ENCODE measurements around the gene KCNG2.

KCNG2 gene

DNA sequence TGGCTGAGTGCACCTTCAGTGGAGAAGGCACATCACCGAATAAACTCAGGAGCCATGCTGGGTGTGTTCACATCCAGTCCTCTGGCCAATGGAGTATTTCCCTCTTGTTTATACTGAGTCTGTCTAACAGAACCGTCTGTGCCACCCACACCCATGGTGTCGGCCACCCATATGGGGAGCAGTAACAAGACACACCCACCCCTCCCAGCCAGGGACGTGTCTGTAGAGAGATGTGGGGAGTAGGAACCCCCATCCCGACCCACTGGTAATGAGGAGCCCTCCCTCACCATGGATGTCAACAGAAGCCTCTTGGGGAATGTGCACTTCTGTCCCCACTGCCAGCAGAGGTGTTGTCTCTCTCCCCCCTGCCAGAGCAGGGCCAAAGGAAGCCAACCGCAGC lies 37.1 kb downstream of the KCNG2 start:
- no peak for DNase-seq (ENCODE audit: low read depth)
- no peak overlapping the region for H3K4me3 ChIP-seq (replicated peaks; ENCODE audit: low read depth, low read length)
- TF ChIP-seq, protein P1, sequence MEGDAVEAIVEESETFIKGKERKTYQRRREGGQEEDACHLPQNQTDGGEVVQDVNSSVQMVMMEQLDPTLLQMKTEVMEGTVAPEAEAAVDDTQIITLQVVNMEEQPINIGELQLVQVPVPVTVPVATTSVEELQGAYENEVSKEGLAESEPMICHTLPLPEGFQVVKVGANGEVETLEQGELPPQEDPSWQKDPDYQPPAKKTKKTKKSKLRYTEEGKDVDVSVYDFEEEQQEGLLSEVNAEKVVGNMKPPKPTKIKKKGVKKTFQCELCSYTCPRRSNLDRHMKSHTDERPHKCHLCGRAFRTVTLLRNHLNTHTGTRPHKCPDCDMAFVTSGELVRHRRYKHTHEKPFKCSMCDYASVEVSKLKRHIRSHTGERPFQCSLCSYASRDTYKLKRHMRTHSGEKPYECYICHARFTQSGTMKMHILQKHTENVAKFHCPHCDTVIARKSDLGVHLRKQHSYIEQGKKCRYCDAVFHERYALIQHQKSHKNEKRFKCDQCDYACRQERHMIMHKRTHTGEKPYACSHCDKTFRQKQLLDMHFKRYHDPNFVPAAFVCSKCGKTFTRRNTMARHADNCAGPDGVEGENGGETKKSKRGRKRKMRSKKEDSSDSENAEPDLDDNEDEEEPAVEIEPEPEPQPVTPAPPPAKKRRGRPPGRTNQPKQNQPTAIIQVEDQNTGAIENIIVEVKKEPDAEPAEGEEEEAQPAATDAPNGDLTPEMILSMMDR (IDR thresholded peaks at IDR 0.05; ENCODE audit: low read length, missing control alignments), result no peak

DNA sequence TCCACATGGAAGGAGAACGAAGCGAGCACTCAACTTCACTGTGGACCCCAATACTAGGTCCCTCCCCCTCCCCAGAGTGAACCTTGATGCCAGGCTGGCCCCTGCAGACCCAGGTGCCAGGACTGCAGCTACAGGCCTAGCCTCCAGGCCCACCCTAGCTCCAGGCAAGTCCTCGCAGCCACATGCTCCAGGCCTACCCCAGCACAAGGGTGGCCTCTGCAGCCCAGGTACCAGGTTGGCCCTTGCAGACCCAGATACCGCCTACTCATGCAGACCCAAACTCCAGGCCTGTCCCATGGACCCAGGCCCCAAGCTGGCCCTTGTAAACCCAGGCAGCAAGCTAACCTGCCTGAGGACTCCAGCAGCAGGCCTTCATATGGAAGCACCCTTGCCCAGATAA lies 44.2 kb downstream of the KCNG2 start:
- DNase-seq (ENCODE audit: low read depth), result no peak
- H3K4me3 ChIP-seq (replicated peaks; ENCODE audit: low read depth, low read length), result no peak overlapping the region
- TF ChIP-seq, protein P1 (IDR thresholded peaks at IDR 0.05; ENCODE audit: low read length, missing control alignments), result no peak

DNA sequence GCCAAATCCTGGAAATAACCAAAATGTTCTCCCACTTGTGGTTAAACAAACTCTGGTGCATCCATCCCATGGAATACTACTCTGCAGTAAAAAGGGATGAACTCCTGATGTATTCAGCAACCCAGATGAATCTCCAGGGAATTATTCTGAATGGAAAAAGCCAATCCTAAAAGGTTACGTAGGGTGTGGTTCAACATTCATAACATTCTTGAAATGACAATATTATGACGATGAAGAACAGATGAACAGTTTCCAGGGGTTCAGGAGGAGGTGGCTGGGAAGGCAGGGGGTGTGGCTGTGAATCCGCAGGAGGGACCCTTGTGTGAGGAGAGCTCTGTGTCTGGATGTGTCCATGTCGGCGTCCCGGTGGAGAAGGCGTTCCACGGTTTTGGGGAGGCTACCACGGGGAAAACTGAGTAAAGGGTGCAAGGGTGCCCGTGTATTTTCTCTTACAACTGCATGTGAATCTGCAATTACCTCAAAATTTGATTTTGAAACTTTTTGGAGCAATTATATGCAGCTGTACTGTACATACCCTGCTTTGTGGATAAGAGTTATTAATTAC lies 47.3 kb downstream of the KCNG2 start:
- H3K4me3 ChIP-seq (replicated peaks; ENCODE audit: low read depth, low read length), result no peak overlapping the region
- TF ChIP-seq, protein P1 (IDR thresholded peaks at IDR 0.05; ENCODE audit: low read length, missing control alignments), result no peak
- DNase-seq (ENCODE audit: low read depth), result no peak

DNA sequence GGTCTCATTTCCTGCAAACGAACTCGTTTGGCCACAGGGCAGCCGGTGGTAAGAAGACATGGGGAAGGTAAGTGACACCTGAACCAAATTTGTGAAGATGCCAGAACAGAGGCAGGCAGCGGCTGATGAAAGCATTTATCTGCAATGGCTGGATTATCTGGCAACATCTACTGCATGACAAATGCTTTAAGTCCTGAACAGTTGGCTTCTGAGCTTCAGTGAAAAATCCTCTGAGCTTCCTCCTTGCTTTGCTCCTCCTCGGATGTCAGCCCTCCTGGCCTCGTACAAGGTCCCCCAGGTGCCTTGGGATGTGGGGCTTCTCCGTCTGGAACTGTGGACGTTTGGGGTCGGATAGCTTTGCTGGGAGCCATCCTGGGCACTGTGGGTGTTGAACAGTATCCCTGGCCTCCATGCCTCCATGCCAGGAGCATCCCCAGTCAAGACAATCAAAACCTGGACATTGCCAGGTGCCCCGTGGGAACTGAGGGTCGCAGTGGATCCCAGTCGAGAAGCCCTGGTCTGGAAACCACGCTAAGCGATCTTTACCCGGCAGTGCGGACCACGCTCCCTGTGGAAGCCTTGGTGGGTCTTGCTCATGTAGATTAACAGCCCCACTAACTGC lies 49.3 kb downstream of the KCNG2 start:
- no peak for DNase-seq (ENCODE audit: low read depth)
- no peak overlapping the region for H3K4me3 ChIP-seq (replicated peaks; ENCODE audit: low read depth, low read length)
- TF ChIP-seq, protein P1 (IDR thresholded peaks at IDR 0.05; ENCODE audit: low read length, missing control alignments), result no peak

DNA sequence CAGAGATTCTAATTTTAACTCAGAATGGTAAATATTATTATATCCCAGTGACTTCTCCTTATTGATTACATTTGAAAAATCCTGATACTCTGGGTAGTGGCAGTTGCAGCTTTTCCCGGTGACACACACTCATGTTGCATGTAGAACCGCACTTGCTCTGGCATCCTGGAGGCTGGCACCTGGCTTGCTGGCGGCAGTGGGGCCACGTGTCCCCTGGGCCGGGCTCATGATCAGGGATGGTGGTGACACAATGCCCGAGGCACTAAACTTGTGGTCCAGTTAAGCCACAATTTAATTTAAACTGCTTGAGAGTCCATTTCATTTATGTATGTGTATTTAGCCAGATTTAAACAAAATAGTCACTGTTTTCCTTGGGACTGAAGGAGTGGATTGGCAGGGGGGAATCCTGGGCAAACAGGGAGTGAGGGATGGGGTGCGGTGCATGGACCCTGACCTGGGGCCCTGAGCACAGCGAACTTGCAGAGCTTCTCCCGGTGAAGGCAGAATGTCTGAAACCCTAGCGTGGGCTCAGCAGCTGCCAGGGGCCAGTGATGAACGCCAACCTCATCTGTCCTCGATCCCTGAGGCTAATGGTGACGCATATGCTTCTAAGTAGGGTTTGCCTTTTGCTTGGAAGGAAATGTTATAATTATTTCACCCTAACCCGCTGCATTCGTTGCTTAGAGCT lies 50.0 kb downstream of the KCNG2 start:
- TF ChIP-seq, protein P1 (IDR thresholded peaks at IDR 0.05; ENCODE audit: low read length, missing control alignments), result no peak
- no peak for DNase-seq (ENCODE audit: low read depth)
- H3K4me3 ChIP-seq (replicated peaks; ENCODE audit: low read depth, low read length), result no peak overlapping the region

DNA sequence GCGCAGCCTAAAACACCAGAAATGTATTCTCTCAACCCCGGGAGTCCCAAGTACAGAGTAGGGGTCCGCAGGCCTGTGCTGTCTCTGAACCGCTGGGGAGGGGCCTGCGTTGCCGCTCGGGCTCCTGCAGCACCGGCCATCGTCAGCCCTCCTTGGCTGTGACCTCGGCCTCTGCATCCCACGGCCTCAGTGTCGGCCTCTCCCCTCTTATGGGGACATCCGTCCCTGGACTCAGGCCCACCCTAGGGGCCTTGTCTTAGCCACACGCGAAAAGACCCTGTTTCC lies 50.5 kb downstream of the KCNG2 start:
- H3K4me3 ChIP-seq (replicated peaks; ENCODE audit: low read depth, low read length), result no peak overlapping the region
- TF ChIP-seq, protein P1 (IDR thresholded peaks at IDR 0.05; ENCODE audit: low read length, missing control alignments), result no peak
- DNase-seq (ENCODE audit: low read depth), result no peak
